NCI-H146 (cell line): ENCODE data around the gene MBOAT2.
A peak's percentile ranks its signal among the peaks of the same experiment; 100 is the strongest.
"Not testable (repeated sequence)": the region's sequence is repeated elsewhere in the genome, so short reads cannot be mapped to it uniquely, and the experiment has no call there.

Experiments used
- DNase-seq: peaks from one replicate; lab custom pipeline; 2025; lab: John Stamatoyannopoulos, UW

MBOAT2 gene

GRCh38 chr2:9003616-9004337, at the start of gene MBOAT2:
MBOAT2 (minus strand) TSS chr2:9003684; CDS start chr2:9003614, 70 bp downstream.
- DNase-seq, result peak; percentile 96

GRCh38 chr2:9052821-9053533, 49.5 kb upstream of the MBOAT2 start:
- no peak for DNase-seq

GRCh38 chr2:9051451-9051850, 48.0 kb upstream of the MBOAT2 start:
- not testable (repeated sequence) for DNase-seq

GRCh38 chr2:9050122-9050809, 46.8 kb upstream of the MBOAT2 start:
- no peak for DNase-seq

- no peak for DNase-seq
Measured at GRCh38 chr2:9045595-9045994, 42.1 kb upstream of the MBOAT2 start.

GRCh38 chr2:9043491-9043890, 40.0 kb upstream of the MBOAT2 start:
- DNase-seq, result not testable (repeated sequence)

GRCh38 chr2:9037166-9037565, 33.7 kb upstream of the MBOAT2 start:
- no peak for DNase-seq

GRCh38 chr2:9033385-9034168, 30.1 kb upstream of the MBOAT2 start:
- peak; percentile 12 for DNase-seq

- peak; percentile 7 for DNase-seq
Measured at GRCh38 chr2:9032536-9033255, 29.2 kb upstream of the MBOAT2 start.

- DNase-seq, result no peak
Measured at GRCh38 chr2:9032121-9032520, 28.6 kb upstream of the MBOAT2 start.

GRCh38 chr2:9031246-9031645, 27.8 kb upstream of the MBOAT2 start:
- no peak for DNase-seq

GRCh38 chr2:9030841-9031240, 27.4 kb upstream of the MBOAT2 start:
- no peak for DNase-seq

- peak; percentile 50 for DNase-seq
Measured at GRCh38 chr2:9030190-9030589, 26.7 kb upstream of the MBOAT2 start.

GRCh38 chr2:9029721-9030120, 26.2 kb upstream of the MBOAT2 start:
- peak; percentile 78 for DNase-seq

- no peak for DNase-seq
Measured at GRCh38 chr2:9027884-9028283, 24.4 kb upstream of the MBOAT2 start.

- DNase-seq, result no peak
Measured at GRCh38 chr2:9025746-9026145, 22.3 kb upstream of the MBOAT2 start.

GRCh38 chr2:9024575-9024974, 21.1 kb upstream of the MBOAT2 start:
- DNase-seq, result no peak

- no peak for DNase-seq
Measured at GRCh38 chr2:9021563-9022211, 18.2 kb upstream of the MBOAT2 start.

GRCh38 chr2:9020267-9020666, 16.8 kb upstream of the MBOAT2 start:
- DNase-seq, result no peak

- DNase-seq, result no peak
Measured at GRCh38 chr2:9018534-9018933, 15.1 kb upstream of the MBOAT2 start.

- DNase-seq, result no peak
Measured at GRCh38 chr2:9018109-9018508, 14.6 kb upstream of the MBOAT2 start.
